ENCODE results near the gene CCDC12.

- TF ChIP-seq, protein P1, sequence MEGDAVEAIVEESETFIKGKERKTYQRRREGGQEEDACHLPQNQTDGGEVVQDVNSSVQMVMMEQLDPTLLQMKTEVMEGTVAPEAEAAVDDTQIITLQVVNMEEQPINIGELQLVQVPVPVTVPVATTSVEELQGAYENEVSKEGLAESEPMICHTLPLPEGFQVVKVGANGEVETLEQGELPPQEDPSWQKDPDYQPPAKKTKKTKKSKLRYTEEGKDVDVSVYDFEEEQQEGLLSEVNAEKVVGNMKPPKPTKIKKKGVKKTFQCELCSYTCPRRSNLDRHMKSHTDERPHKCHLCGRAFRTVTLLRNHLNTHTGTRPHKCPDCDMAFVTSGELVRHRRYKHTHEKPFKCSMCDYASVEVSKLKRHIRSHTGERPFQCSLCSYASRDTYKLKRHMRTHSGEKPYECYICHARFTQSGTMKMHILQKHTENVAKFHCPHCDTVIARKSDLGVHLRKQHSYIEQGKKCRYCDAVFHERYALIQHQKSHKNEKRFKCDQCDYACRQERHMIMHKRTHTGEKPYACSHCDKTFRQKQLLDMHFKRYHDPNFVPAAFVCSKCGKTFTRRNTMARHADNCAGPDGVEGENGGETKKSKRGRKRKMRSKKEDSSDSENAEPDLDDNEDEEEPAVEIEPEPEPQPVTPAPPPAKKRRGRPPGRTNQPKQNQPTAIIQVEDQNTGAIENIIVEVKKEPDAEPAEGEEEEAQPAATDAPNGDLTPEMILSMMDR (IDR thresholded peaks at IDR 0.05): no peak
- no peak for TF ChIP-seq POLR2A (IDR thresholded peaks at IDR 0.05)
Observed at GRCh38 chr3:46948830-46949671, 27.5 kb downstream of the CCDC12 start.

Data from thyroid gland (tissue), 4 donors.